Stimulated activated naive B cell treated with anti-CD40 and anti-IgM and Interleukin-4, amounts not matched to agents 10 μg/mL and 1 μg/mL and 100 μg/mL, for 72 hours (primary cell): ENCODE data around the gene ARHGEF5.
"Not testable (repeated sequence)": the region's sequence is repeated elsewhere in the genome, so short reads cannot be mapped to it uniquely, and the experiment has no call there.

Experiments used
- ATAC-seq, 2 donors: fragments of 150-1000 bp; cut with Tn5 transposase; replicated peaks; 2 replicates each; pipeline ENCODE4 v1.10.0; 2021; ENCODE audit warnings: moderate library complexity in 1 of 2
- DNase-seq: peaks from one replicate; pipeline ENCODE4 v3.0.0; 2021
- H3K27ac Mint-ChIP-seq: one replicate; pipeline ENCODE4 v1.8.0; 2022; ENCODE audit warnings: mild to moderate bottlenecking, mixed read lengths
- H3K27me3 Mint-ChIP-seq, 2 donors: one replicate each; pipeline ENCODE4 v1.8.0; 2022; ENCODE audit warnings: mixed read lengths in 2 of 2
- H3K36me3 Mint-ChIP-seq, 2 donors: one replicate each; pipeline ENCODE4 v1.8.0; 2022; ENCODE audit warnings: mixed read lengths in 2 of 2, mild to moderate bottlenecking in 1 of 2
- H3K4me1 Mint-ChIP-seq, 2 donors: one replicate each; pipeline ENCODE4 v1.8.0; 2022; ENCODE audit warnings: mixed read lengths in 2 of 2, mild to moderate bottlenecking in 1 of 2
- H3K4me3 Mint-ChIP-seq, 2 donors: one replicate each; pipeline ENCODE4 v1.8.0; 2022; ENCODE audit warnings: mild to moderate bottlenecking in 2 of 2, mixed read lengths in 2 of 2, moderate library complexity in 1 of 2
- H3K9me3 Mint-ChIP-seq, 2 donors: one replicate each; pipeline ENCODE4 v1.8.0; 2022; ENCODE audit warnings: mixed read lengths in 2 of 2, mild to moderate bottlenecking in 1 of 2

ARHGEF5 gene

GRCh38 chr7:144398291-144398690, 43.1 kb downstream of the ARHGEF5 start:
- no peak overlapping the region for H3K4me3 Mint-ChIP-seq
- H3K9me3 Mint-ChIP-seq = no peaks in the 10 kb centered on the region
- H3K4me1 Mint-ChIP-seq = no peaks in the 10 kb centered on the region
- peaks cover 25 to 42% of the 10 kb centered on the region in 2 donors for H3K27me3 Mint-ChIP-seq
- DNase-seq = no peak
- H3K36me3 Mint-ChIP-seq = no peaks in the 10 kb centered on the region
- ATAC-seq = no peak
- H3K27ac Mint-ChIP-seq = no peak overlapping the region

GRCh38 chr7:144398911-144399310, 43.7 kb downstream of the ARHGEF5 start:
- H3K27ac Mint-ChIP-seq = no peak overlapping the region
- no peaks in the 10 kb centered on the region for H3K9me3 Mint-ChIP-seq
- no peak overlapping the region for H3K4me3 Mint-ChIP-seq
- H3K4me1 Mint-ChIP-seq = no peaks in the 10 kb centered on the region
- DNase-seq (no peak), ATAC-seq (no peak)
- no peaks in the 10 kb centered on the region for H3K36me3 Mint-ChIP-seq
- peaks cover 25 to 42% of the 10 kb centered on the region in 2 donors for H3K27me3 Mint-ChIP-seq

- Mint-ChIP-seq H3K27ac (no peak overlapping the region), H3K4me3 (no peak overlapping the region), H3K27me3 (peaks cover 25 to 42% of the 10 kb centered on the region in 2 donors), H3K4me1 (no peaks in the 10 kb centered on the region), H3K36me3 (no peaks in the 10 kb centered on the region), H3K9me3 (no peaks in the 10 kb centered on the region)
- ATAC-seq (no peak), DNase-seq (no peak)
Measured at GRCh38 chr7:144399946-144400345, 44.7 kb downstream of the ARHGEF5 start.

- Mint-ChIP-seq H3K9me3 (no peaks in the 10 kb centered on the region), H3K4me3 (no peak overlapping the region), H3K36me3 (no peaks in the 10 kb centered on the region), H3K27me3 (peaks cover 20 to 41% of the 10 kb centered on the region in 2 donors), H3K27ac (no peak overlapping the region), H3K4me1 (no peaks in the 10 kb centered on the region)
- ATAC-seq (no peak), DNase-seq (no peak)
Measured at GRCh38 chr7:144401490-144401889, 46.3 kb downstream of the ARHGEF5 start.

- Mint-ChIP-seq H3K4me3 (no peak overlapping the region), H3K9me3 (no peaks in the 10 kb centered on the region), H3K36me3 (no peaks in the 10 kb centered on the region), H3K27me3 (peaks cover 26 to 52% of the 10 kb centered on the region in 2 donors), H3K4me1 (no peaks in the 10 kb centered on the region), H3K27ac (no peak overlapping the region)
- no peak for DNase-seq
- no peak for ATAC-seq
Measured at GRCh38 chr7:144403102-144403501, 47.9 kb downstream of the ARHGEF5 start.

GRCh38 chr7:144403649-144404061, 48.5 kb downstream of the ARHGEF5 start, which contains the start of gene NOBOX:
Gene NOBOX (minus strand): TSS chr7:144403693.
- Mint-ChIP-seq H3K4me3 (no peak within 1 kb of the TSS), H3K27me3 (peaks cover 26 to 52% of the 10 kb centered on the region in 2 donors), H3K27ac (no peak within 1 kb of the TSS), H3K36me3 (no peaks in the 10 kb centered on the region), H3K4me1 (no peaks in the 10 kb centered on the region), H3K9me3 (no peaks in the 10 kb centered on the region)
- DNase-seq = no peak
- no peak for ATAC-seq

GRCh38 chr7:144404946-144405345, 49.7 kb downstream of the ARHGEF5 start:
- ATAC-seq = no peak
- Mint-ChIP-seq H3K9me3 (no peaks in the 10 kb centered on the region), H3K4me3 (no peak overlapping the region), H3K27me3 (peaks cover 25 to 53% of the 10 kb centered on the region in 2 donors), H3K27ac (no peak overlapping the region), H3K4me1 (no peaks in the 10 kb centered on the region), H3K36me3 (no peaks in the 10 kb centered on the region)
- DNase-seq = no peak

- Mint-ChIP-seq H3K27ac (no peak overlapping the region), H3K36me3 (no peaks in the 10 kb centered on the region), H3K4me1 (no peaks in the 10 kb centered on the region), H3K4me3 (no peak overlapping the region), H3K27me3 (peaks cover 24 to 36% of the 10 kb centered on the region in 2 donors), H3K9me3 (no peaks in the 10 kb centered on the region)
- DNase-seq (no peak), ATAC-seq (no peak)
Measured at GRCh38 chr7:144407266-144407931, 52.2 kb downstream of the ARHGEF5 start.

- no peak for DNase-seq
- Mint-ChIP-seq H3K27me3 (peaks cover 20 to 32% of the 10 kb centered on the region in 2 donors), H3K36me3 (no peaks in the 10 kb centered on the region), H3K4me3 (no peak overlapping the region), H3K9me3 (no peaks in the 10 kb centered on the region), H3K4me1 (no peaks in the 10 kb centered on the region), H3K27ac (no peak overlapping the region)
- no peak for ATAC-seq
Measured at GRCh38 chr7:144408121-144408520, 52.9 kb downstream of the ARHGEF5 start.

- DNase-seq (no peak), ATAC-seq (no peak)
- peaks cover 30 to 32% of the 10 kb centered on the region in 2 donors for H3K27me3 Mint-ChIP-seq
- H3K4me1 Mint-ChIP-seq = no peaks in the 10 kb centered on the region
- H3K9me3 Mint-ChIP-seq = no peaks in the 10 kb centered on the region
- no peak overlapping the region for H3K27ac Mint-ChIP-seq
- H3K4me3 Mint-ChIP-seq = no peak overlapping the region
- H3K36me3 Mint-ChIP-seq = no peaks in the 10 kb centered on the region
Measured at GRCh38 chr7:144410441-144410840, 55.2 kb downstream of the ARHGEF5 start.

GRCh38 chr7:144414815-144415214, 59.6 kb downstream of the ARHGEF5 start:
- Mint-ChIP-seq H3K9me3 (peaks cover 0 to 4% of the 10 kb centered on the region in 2 donors), H3K27me3 (peaks cover 14 to 15% of the 10 kb centered on the region in 2 donors), H3K4me1 (no peaks in the 10 kb centered on the region), H3K4me3 (no peak overlapping the region), H3K27ac (no peak overlapping the region), H3K36me3 (no peaks in the 10 kb centered on the region)
- ATAC-seq (no peak), DNase-seq (no peak)

- H3K9me3 Mint-ChIP-seq = peaks cover 0 to 4% of the 10 kb centered on the region in 2 donors
- H3K4me1 Mint-ChIP-seq = no peaks in the 10 kb centered on the region
- DNase-seq (no peak), ATAC-seq (no peak)
- H3K27me3 Mint-ChIP-seq = peaks cover 11 to 12% of the 10 kb centered on the region in 2 donors
- no peak overlapping the region for H3K27ac Mint-ChIP-seq
- no peak overlapping the region for H3K4me3 Mint-ChIP-seq
- no peaks in the 10 kb centered on the region for H3K36me3 Mint-ChIP-seq
Measured at GRCh38 chr7:144415858-144416257, 60.7 kb downstream of the ARHGEF5 start.

- H3K36me3 Mint-ChIP-seq = no peaks in the 10 kb centered on the region
- no peak overlapping the region for H3K4me3 Mint-ChIP-seq
- ATAC-seq (no peak), DNase-seq (no peak)
- no peak overlapping the region for H3K27ac Mint-ChIP-seq
- peaks cover 0 to 4% of the 10 kb centered on the region in 2 donors for H3K9me3 Mint-ChIP-seq
- no peaks in the 10 kb centered on the region for H3K4me1 Mint-ChIP-seq
- peaks cover 8 to 11% of the 10 kb centered on the region in 2 donors for H3K27me3 Mint-ChIP-seq
Measured at GRCh38 chr7:144416341-144416740, 61.1 kb downstream of the ARHGEF5 start.

- not testable (repeated sequence) for H3K36me3 Mint-ChIP-seq, H3K4me1 Mint-ChIP-seq, DNase-seq, H3K9me3 Mint-ChIP-seq, H3K4me3 Mint-ChIP-seq, H3K27ac Mint-ChIP-seq, ATAC-seq
- H3K27me3 Mint-ChIP-seq = peaks cover 8 to 11% of the 10 kb centered on the region in 2 donors
Measured at GRCh38 chr7:144418931-144419330, 63.7 kb downstream of the ARHGEF5 start.

GRCh38 chr7:144427539-144427938, 72.3 kb downstream of the ARHGEF5 start:
- H3K27me3 Mint-ChIP-seq, H3K4me3 Mint-ChIP-seq, ATAC-seq, H3K27ac Mint-ChIP-seq, H3K36me3 Mint-ChIP-seq, DNase-seq, H3K4me1 Mint-ChIP-seq: not testable (repeated sequence)
- H3K9me3 Mint-ChIP-seq = peaks cover 13 to 27% of the 10 kb centered on the region in 2 donors
